MG63 (cell line): ENCODE results near the gene MIGA2. TPM values are rescaled to one million over a fixed set of nuclear protein-coding genes. Genes with fewer than 3 reads are reported as not detected.

Source experiments
- DNase-seq: peaks from one replicate; pipeline ENCODE4 v3.0.0-alpha.2; 2020
- H3K27me3 ChIP-seq: fragments of 250-450 bp; sonication (Bioruptor Pico); 2 replicates; pipeline ENCODE4 v1.5.1; 2020; ENCODE audit warnings: mild to moderate bottlenecking, moderate library complexity
- H3K36me3 ChIP-seq: fragments of 250-450 bp; sonication (Bioruptor Pico); 2 replicates; pipeline ENCODE4 v1.5.1; 2020; ENCODE audit warnings: mild to moderate bottlenecking, moderate library complexity
- H3K4me3 ChIP-seq: fragments of 250-450 bp; sonication (Bioruptor Pico); 2 replicates; pipeline ENCODE4 v1.5.1; 2020; ENCODE audit warnings: mild to moderate bottlenecking, moderate library complexity
- H3K9me3 ChIP-seq: fragments of 250-450 bp; sonication (Bioruptor Pico); 2 replicates; pipeline ENCODE4 v1.5.1; 2020; ENCODE audit warnings: mild to moderate bottlenecking, moderate library complexity
- total RNA-seq: library from RNA; depleted of rRNA; stranded (reverse); fragments of >200 nt; shearing (Covaris generic); gene quantifications from 2 replicates; pipeline ENCODE4 v1.2.3, GENCODE V29; 2014; ENCODE audit warnings: low replicate concordance

MIGA2 gene
- total RNA-seq, 1 experiment from 2014 or later = 16.5 TPM

DNA sequence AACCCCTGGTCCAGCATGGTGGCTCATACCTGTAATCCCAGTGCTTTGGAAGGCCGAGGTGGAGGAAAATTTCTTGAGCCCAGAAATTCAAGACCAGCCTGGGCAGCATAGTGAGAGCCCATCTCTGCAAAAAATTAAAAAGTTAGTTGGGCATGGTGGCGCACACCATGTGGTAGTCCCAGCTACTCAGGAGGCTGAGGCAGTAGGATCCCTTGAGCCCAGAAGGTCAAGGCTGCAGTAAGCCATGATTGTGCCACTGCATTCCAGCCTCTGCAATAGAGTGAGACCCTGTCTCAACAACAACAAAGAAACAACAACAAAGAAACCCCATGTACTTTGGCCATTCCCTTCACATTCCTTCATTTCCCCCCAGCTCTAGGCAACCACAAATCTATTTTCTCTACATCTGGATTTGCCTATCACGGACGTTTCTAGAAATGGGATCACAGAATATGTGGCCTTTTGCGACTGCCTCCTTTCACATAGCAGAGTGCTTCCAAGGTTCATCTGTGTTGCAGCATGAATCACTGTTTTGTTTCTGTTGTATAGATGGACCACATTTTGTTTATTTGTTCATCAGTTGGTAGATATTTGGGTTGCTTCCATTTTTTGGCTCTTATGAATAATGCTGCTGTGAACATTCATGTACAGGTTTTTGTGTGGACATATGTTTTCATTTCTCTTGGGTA, 17.9 kb downstream of the MIGA2 start:
- Histone ChIP-seq H3K36me3 (no peaks in the 10 kb centered on the region; the same call in 1 of the 2 replicates), H3K27me3 (no peaks in the 10 kb centered on the region), H3K4me3 (no peak overlapping the region), H3K9me3 (no peaks in the 10 kb centered on the region)
- DNase-seq = no peak

DNA sequence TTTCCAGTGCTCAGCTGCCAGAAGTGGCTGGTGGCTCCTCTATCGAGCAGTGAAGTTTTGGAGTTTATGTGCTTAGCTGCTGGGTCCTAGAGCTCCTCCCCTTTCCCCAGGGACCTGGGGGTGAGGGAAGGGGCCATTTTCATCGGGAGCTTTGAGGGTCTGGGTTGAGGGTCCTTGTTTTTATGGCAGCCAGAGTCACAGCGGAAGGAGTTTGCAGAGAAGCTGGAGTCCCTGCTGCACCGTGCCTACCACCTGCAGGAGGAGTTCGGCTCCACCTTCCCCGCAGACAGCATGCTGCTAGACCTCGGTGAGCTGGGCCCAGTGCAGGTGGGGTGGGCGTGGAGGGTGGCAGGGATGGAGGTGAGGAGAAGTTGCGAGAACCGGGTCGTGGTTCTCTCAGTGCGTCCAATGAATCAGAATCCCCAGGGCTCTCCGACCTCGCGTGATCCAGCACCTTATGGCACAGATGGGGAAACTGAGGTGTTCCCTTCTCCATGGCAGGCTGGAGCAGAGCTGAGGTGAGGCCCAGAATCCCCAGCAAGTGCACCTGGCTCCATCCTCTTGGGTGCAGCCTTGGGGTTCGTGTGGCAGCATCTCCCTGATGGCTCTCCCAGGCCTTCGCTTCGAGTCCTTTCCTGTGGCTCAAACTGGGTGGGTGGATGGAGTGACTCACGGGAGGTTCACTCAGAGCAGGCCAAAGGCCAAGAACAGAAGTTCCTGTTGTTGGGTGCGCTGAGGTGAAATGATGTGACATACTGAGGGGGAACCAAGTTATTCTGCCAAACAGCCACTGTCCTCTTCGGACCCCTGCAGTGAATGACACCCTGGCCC, 22.8 kb downstream of the MIGA2 start:
- no peaks in the 10 kb centered on the region for H3K36me3 ChIP-seq
- H3K9me3 ChIP-seq = no peaks in the 10 kb centered on the region
- no peak overlapping the region for H3K4me3 ChIP-seq
- no peaks in the 10 kb centered on the region for H3K27me3 ChIP-seq
- peak; percentile 65 for DNase-seq

DNA sequence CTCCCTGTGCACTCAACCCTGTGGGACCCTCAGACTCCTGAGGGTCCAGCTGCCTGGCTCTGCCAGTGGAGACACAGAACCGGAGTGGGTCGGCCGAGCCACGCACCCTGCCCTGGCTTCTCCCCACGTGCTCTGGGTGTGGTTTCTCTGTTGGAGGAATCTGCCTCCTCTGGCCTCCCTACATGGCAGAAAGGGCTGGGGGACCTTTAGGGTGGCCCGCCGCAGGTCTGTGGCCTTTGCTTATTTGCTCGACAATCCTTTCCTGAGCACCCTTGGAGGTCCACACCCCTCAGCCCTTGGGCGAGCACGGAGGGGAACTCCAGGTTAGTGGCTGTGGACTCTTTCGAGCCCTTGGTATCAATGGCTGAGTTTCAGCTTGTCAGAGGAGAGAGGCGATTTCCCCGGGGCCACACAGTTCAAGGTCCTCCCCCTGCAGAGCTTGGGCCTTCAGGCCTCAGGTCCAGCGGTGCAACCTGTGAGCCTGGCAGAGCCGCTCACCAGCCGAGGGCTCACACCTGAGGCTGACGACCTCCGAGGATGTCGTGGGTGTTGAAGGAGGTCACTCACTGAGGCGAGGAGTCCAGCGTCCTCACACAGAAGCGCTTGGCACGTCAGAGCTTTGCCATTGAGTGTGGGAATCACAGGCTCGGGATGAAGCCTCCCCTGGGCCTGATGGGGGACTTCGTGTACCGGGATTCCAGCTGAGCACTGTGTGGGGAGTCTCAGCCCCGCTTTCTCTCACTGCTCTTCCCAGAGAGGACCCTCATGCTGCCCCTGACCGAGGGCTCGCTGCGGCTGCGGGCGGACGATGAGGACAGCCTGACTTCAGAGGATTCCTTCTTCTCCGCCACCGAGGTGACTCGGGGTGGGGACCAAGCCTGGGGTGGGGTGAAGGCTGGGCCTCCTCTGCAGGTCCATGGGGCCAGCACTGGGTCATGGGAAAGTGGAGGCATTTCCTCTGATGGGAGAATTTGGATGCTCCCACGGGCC, 23.7 kb downstream of the MIGA2 start:
- Histone ChIP-seq H3K9me3 (no peaks in the 10 kb centered on the region), H3K36me3 (no peaks in the 10 kb centered on the region), H3K4me3 (no peak overlapping the region), H3K27me3 (no peaks in the 10 kb centered on the region)
- no peak for DNase-seq

DNA sequence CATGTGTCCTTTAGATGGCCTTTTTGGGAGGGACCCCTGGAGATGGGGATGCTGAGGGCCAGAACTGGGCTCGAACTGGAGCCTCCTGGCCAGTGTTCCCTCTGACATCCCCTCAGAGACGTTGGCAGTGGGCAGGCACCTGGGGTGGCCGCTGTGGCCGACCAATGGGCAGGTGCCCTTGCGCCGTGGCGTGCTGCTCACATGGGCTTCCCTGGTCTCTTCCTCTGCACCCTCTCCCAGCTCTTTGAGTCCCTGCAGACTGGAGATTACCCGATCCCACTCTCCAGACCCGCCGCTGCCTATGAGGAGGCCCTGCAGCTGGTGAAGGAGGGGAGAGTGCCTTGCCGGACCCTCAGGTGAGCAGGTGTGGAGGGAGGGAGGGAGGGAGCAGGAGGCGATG, 24.6 kb downstream of the MIGA2 start:
- no peaks in the 10 kb centered on the region for H3K27me3 ChIP-seq
- H3K36me3 ChIP-seq = no peaks in the 10 kb centered on the region
- H3K9me3 ChIP-seq = no peaks in the 10 kb centered on the region
- DNase-seq = no peak
- H3K4me3 ChIP-seq = no peak overlapping the region

DNA sequence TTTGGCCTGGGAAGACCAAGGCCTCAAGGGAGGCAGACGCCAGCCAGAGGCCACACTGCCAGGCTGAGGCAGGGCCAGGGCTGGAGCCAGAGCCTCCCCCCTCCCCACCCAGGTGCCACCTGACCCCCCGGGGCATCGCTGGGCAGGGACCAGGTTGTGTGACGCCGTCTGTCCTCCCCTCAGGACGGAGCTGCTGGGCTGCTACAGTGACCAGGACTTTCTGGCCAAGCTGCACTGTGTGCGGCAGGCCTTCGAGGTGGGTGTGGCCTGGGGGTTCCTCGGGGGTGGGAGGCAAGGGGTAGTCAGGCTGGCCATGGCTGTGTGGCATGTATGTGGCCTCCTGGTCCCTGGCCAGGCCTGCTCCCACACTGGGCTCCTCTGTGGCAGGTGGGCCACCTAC, 26.6 kb downstream of the MIGA2 start:
- no peaks in the 10 kb centered on the region for H3K36me3 ChIP-seq
- no peaks in the 10 kb centered on the region for H3K9me3 ChIP-seq
- H3K4me3 ChIP-seq = no peak overlapping the region
- DNase-seq = no peak
- no peaks in the 10 kb centered on the region for H3K27me3 ChIP-seq

DNA sequence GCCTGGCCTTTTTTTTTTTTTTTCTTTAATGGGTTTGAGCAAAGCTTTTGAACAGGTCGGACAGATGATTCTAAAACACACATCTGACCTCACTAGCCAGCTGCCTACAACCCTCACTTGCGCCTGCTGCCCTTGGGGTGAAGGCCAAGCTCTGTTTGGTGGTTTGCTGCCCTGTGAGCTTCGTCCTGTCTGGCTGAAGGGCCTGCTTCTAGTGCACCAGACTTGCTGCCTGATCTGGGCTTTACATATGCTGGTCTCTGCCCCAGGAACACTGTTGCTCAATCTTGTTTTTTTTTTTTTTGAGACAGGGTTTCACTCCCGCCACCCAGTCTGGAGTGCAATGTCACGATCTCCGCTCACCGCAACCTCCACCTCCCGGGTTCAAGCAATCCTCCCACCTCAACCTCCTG, 28.1 kb downstream of the MIGA2 start:
- no peak overlapping the region for H3K4me3 ChIP-seq
- H3K36me3 ChIP-seq = no peaks in the 10 kb centered on the region
- DNase-seq = no peak
- no peaks in the 10 kb centered on the region for H3K9me3 ChIP-seq
- H3K27me3 ChIP-seq = no peaks in the 10 kb centered on the region

DNA sequence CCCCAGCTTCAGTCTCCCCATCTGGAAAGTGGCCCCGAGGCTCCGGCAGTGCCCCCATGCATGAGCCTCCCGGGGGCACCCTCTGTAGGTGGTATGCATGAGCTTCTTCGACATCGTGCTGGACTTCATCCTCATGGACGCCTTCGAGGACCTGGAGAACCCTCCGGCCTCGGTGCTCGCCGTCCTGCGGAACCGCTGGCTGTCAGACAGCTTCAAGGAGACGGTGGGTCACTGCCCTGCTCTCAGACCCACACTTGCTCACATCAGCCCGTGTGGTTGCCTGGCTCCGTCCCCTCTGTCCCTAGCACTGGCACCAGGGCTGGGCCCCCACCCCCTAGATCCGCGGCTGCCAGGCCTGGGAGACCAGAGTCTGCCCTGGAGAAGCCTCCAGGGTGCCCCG, 31.7 kb downstream of the MIGA2 start:
- H3K4me3 ChIP-seq = no peak overlapping the region
- no peaks in the 10 kb centered on the region for H3K27me3 ChIP-seq
- no peak for DNase-seq
- no peaks in the 10 kb centered on the region for H3K9me3 ChIP-seq
- H3K36me3 ChIP-seq = no peaks in the 10 kb centered on the region

DNA sequence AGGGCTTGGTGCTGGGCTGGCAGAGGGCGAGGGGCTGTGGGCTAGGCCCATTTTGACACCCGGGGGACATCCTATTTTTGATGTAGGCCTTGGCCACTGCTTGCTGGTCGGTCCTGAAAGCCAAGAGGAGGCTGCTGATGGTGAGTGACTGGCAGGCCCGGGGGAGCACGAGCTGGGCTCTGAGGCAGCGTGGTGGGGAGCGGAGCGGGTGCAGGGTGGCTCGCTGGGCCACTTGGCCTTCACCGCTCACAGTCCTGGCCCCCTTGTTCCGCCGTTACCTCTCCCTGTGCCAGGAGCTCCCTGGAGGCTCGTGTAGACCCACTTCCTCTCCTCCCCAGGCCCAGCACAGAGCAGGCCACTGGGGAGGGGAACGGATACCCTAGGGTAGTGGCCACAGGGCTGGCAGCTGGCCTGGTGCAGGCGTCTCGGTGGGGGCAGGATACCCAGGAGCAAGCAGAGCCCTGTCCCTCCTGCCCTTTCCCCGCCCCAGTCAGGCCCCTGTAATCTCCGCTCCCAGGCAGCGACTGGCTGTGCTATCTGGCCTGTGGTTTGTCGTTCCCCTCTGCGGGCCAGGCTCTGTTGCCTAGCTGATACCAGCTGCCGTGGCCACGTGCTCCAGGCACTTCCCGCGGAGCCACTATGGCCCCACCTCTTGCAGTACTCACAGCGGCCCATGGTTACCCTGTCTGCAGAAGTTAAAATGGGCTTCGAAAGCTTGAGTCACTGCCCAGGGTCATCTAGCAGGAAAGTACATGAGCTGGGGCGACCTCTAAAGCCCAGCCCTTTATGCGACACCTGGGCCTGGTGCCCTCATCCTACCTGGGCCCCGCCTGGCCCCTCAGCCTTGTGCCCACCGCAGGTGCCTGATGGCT, 32.8 kb downstream of the MIGA2 start:
- Histone ChIP-seq H3K36me3 (no peaks in the 10 kb centered on the region), H3K4me3 (no peak overlapping the region), H3K27me3 (no peaks in the 10 kb centered on the region), H3K9me3 (no peaks in the 10 kb centered on the region)
- no peak for DNase-seq

DNA sequence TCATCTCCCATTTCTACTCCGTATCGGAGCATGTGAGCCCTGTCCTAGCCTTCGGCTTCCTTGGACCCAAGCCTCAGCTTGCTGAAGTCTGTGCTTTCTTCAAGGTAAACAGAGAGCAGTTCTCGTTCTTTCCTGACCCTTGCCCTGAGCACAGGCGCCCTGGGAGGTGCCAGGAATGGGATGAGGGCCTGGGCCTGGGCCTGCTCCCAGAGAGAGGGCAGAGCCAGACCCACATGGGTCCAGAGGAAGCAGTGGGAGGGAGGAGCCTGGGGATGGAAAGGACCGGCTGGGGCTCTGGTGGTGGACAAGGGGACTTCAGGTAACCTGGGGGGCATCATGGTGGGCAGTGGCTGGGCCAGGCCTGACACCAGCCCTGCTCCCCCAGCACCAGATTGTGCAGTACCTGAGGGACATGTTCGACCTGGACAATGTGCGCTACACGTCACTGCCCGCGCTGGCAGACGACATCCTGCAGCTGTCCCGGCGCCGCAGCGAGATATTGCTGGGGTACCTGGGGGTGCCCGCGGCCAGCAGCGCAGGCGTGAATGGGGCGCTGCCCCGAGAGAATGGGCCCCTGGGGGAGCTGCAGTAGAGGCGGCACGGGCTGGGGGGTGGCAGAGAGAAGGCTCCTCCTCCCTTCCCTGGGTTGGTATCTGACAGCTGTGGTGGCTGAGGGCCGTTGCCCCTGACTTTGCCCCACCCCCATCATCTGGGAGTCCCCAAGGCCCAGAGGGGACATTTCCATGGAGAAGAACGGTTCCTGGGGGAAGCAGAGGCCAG, 33.6 kb downstream of the MIGA2 start:
- no peaks in the 10 kb centered on the region for H3K9me3 ChIP-seq
- no peak for DNase-seq
- H3K36me3 ChIP-seq = no peaks in the 10 kb centered on the region
- H3K27me3 ChIP-seq = no peaks in the 10 kb centered on the region
- H3K4me3 ChIP-seq = no peak overlapping the region

DNA sequence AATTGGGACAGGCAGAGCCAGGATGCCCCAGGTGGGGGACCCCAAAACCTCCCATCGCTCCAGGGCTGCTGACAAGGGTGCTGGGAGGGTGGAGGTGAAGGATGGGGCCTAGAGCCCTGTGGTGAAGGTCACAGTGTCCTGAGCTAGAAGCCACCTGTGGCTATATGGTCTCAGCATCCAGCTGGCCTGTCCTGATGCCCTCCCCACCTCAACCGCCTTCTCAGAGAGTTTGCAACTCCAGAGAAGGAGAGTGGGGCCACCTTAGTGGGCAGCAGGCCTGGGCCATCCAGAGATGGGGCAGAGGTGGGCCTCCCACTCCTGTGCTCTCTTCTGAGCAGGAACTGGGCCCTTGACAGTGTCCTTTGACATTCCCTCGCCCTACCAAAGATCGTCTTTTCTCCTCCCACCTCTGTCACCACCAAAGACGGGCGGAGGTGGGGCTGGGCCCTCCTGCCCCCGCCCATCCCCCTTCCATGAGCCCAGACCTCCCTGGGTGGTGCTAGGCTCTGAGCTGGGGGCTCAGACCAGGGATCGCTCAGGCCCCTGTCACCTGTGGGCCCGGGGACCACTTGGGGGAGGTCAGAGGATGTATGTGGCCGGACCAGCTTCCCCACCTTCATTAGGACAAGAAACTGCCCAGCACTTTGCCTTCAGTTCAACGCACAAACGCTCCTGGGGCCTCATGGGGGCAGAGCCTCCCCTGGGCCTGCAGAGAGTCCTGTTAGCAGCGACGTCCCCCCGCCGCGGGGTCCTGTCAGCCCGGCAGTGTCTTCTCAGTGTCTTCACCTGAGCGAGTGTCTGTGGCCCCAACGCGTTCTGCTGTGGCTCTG, 34.5 kb downstream of the MIGA2 start:
- Histone ChIP-seq H3K27me3 (no peaks in the 10 kb centered on the region), H3K9me3 (no peaks in the 10 kb centered on the region), H3K4me3 (no peak overlapping the region), H3K36me3 (no peaks in the 10 kb centered on the region)
- DNase-seq = no peak

DNA sequence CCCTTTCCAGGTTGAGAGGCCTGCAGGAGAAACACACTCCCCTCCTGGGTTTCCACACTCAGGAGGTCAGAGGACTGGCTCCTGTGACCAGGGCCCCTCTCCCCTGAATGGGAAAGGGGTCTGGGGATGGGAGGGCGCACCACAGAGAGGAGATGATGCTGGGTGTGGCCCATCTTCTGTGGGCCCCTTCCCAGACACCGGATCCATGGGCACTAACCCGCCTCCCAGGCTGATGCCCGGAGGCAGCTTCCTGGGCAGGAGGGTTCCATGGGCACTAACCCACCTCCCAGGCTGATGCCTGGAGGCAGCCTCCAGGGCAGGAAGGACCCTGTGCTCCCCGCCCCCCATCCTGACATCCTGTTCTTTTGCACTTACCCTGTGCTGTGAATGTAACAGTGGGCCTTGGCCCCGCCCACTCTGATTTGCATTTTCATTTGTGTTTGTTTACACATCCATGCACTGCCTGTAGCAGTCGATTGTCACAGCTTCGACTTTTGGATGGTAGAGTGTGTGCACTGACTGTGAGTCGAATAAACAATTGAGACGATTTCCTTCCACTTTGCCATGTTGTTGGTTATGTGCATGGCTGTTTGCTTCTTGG, 35.2 kb downstream of the MIGA2 start:
- H3K9me3 ChIP-seq = no peaks in the 10 kb centered on the region
- DNase-seq = no peak
- H3K4me3 ChIP-seq = no peak overlapping the region
- H3K36me3 ChIP-seq = no peaks in the 10 kb centered on the region
- no peaks in the 10 kb centered on the region for H3K27me3 ChIP-seq

DNA sequence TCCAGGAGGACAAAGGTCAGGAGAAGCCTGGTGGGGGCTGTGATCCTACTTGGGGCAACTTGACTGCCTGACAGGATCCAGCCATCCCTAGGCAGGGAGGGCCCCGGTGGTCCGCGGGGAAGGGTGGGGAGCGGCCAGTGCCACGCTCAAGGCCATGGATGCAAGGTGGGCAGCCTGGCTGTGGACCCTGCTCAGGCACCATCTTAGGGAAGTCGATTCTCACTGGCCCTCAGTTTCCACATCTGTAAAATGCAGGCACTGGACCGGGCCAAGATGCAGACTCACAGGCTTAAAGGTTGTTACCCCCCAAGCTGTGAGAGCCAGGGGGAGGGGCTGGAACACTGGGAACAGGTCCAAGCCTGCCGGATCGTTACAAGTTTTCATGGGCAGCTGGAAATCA, 35.7 kb downstream of the MIGA2 start:
- Histone ChIP-seq H3K27me3 (no peaks in the 10 kb centered on the region), H3K4me3 (no peak overlapping the region), H3K36me3 (no peaks in the 10 kb centered on the region), H3K9me3 (no peaks in the 10 kb centered on the region)
- DNase-seq = no peak

DNA sequence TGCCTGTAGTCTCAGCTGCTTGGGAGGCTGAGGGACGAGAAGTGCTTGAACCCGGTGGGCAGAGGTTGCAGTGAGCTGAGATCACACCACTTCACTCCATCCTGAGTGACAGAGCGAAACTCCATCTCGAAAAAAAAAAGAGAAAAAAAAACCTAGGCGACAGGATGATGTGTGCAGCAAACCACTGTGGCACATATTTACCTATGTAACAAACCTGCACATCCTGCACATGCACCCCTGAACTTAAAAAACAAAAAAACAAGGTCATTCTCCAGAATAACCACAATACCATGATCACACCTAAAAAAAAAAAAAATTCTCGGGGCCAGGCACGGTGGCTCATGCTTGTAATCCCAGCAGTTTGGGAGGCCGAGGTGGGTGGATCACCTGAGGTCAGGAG, 37.0 kb downstream of the MIGA2 start:
- Histone ChIP-seq H3K9me3 (no peaks in the 10 kb centered on the region), H3K27me3 (no peaks in the 10 kb centered on the region), H3K36me3 (no peaks in the 10 kb centered on the region), H3K4me3 (no peak overlapping the region)
- DNase-seq = no peak

DNA sequence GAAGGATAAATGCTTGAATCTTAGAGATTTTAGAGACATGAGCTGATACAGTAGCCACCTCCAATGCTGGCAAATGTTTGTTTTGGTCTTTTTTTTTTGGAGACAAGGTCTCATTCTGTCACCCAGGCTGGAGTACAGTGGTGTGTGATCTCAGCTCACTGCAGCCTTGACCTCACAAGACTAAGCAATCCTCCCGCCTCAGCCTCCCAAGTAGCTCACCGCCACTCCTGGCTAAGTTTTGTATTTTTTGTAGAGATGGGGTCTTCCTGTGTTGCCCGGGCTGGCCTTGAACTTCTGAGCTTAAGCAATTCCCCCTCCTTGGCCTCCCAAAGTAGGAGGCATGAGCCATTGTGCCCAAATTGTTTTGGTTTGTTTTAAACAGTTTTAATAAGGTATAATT, 37.7 kb downstream of the MIGA2 start:
- Histone ChIP-seq H3K36me3 (no peaks in the 10 kb centered on the region), H3K4me3 (no peak overlapping the region), H3K9me3 (no peaks in the 10 kb centered on the region), H3K27me3 (no peaks in the 10 kb centered on the region)
- DNase-seq = no peak
